Pancreas (tissue), 10 donors: ENCODE data around the gene TTC33. TPM values are rescaled to one million over a fixed set of nuclear protein-coding genes. Genes with fewer than 3 reads are reported as not detected.

Source experiments
- ATAC-seq, 4 donors: fragments of 200-7000 bp; cut with Tn5 transposase; one replicate each; pipeline versions ENCODE4 v1.8.0 to v1.9.1; 2020; ENCODE audit warnings: mild to moderate bottlenecking in 4 of 4, moderate library complexity in 4 of 4
- DNase-seq, 6 donors: peaks; one replicate each; pipeline ENCODE4 v3.0.0-alpha.2; 2020
- FAIRE-seq: peaks from 2 replicates; lab custom pipeline; 2012; peaks lifted over from hg19 to GRCh38; lab: Jason Lieb, UNC
- H3K27ac ChIP-seq, 4 donors: fragments of 200-600 bp; sonication (generic); 1 replicate in 3 of 4; 2 replicates in 1 of 4; pipeline versions ENCODE4 v1.5.0 to v1.8.0; 2020
- H3K27me3 ChIP-seq, 4 donors: fragments of 200-600 bp; one replicate each; pipeline ENCODE4 v1.8.0; 2021
- H3K36me3 ChIP-seq, 3 donors: fragments of 200-600 bp; sonication (generic) in 1 of 3; one replicate each; pipeline versions ENCODE4 v1.5.0 to v1.8.0; 2020 to 2021
- H3K4me1 ChIP-seq, 3 donors: fragments of 200-600 bp; one replicate each; pipeline ENCODE4 v1.8.0; 2021
- H3K4me3 ChIP-seq, 4 donors: fragments of 200-600 bp; sonication (generic) in 2 of 4; one replicate each; pipeline versions ENCODE4 v1.5.0 to v1.8.0; 2020 to 2021
- H3K9me3 ChIP-seq, 4 donors: fragments of 200-600 bp; one replicate each; pipeline ENCODE4 v1.8.0; 2021
- WGBS, 2 donors: extraction: QIAGEN DNeasy Blood & Tissue Kit; methylation state at CpG; one replicate each; pipeline ENCODE4 v1.1.7; 2013; 5-methylcytosine and 5-hydroxymethylcytosine counted together
- intact Hi-C, 3 donors: fragments of 100-400 bp; cut with DNase I; formaldehyde crosslinking; loops; one replicate each; pipeline versions ENCODE4 v1.11.1 to v1.14.2; 2022
- polyA plus RNA-seq, 2 donors: library from polyadenylated mRNA; stranded (reverse); fragments of 200-250 nt; gene quantifications; one replicate each; pipeline ENCODE4 v1.2.3, GENCODE V29; 2013
- total RNA-seq, 6 donors: library from RNA; stranded (reverse); fragmentation: NEBNext Ultra II Directional in 4 of 6; extraction: Animal tissue kit (Norgen Biotek cat#: 25700) in 4 of 6; gene quantifications; one replicate each; pipeline versions ENCODE4 v1.2.1 to v1.2.4, GENCODE V29; 2021 to 2023
- TF ChIP-seq, protein P1 (sequence below), 4 donors: fragments of 200-600 bp; sonication (generic) in 3 of 4; IDR thresholded peaks; one replicate each; pipeline versions ENCODE4 v1.5.0 to v1.8.0; 2021; ENCODE audit warnings: antibody characterized with exemption in 4 of 4
- donor health status: healthy with polysubstance abuse.
- donor health status: DM: no; HTN: no; CAD: no; lungs with moderate emphysema.
- donor health status: DM: no; HTN: no; CAD: no.
- donor health status: control.
- donor health status: control.
- donor health status: Bipolar disorder and iron deficiency.
- donor health status: DM: yes; HTN: yes; CAD: no.
- donor health status: DM: no; HTN: no; CAD: no.
- donor health status: DM: no; HTN: no; CAD: no.
- donor health status: DM: yes; HTN: yes; CAD: no.

The TTC33 gene
- total and polyA plus RNA-seq, 8 donors: 3.0 to 8.7 (median 5.5) TPM

GRCh38 chr5:40477856-40478546, 277.8 kb downstream of the TTC33 start:
- intact Hi-C loops: no loop called here
- H3K9me3 ChIP-seq: no peaks in the 10 kb centered on the region
- H3K4me3 ChIP-seq: no peak overlapping the region
- no peaks in the 10 kb centered on the region for H3K36me3 ChIP-seq
- ATAC-seq (no peak), DNase-seq (no peak), FAIRE-seq (no peak)
- 67 to 77% methylated on average over 8 of the region's 8 CpGs for WGBS, 2 donors
- H3K27ac ChIP-seq: no peak overlapping the region
- no peaks in the 10 kb centered on the region for H3K27me3 ChIP-seq
- H3K4me1 ChIP-seq: no peaks in the 10 kb centered on the region
- TF ChIP-seq, protein P1, sequence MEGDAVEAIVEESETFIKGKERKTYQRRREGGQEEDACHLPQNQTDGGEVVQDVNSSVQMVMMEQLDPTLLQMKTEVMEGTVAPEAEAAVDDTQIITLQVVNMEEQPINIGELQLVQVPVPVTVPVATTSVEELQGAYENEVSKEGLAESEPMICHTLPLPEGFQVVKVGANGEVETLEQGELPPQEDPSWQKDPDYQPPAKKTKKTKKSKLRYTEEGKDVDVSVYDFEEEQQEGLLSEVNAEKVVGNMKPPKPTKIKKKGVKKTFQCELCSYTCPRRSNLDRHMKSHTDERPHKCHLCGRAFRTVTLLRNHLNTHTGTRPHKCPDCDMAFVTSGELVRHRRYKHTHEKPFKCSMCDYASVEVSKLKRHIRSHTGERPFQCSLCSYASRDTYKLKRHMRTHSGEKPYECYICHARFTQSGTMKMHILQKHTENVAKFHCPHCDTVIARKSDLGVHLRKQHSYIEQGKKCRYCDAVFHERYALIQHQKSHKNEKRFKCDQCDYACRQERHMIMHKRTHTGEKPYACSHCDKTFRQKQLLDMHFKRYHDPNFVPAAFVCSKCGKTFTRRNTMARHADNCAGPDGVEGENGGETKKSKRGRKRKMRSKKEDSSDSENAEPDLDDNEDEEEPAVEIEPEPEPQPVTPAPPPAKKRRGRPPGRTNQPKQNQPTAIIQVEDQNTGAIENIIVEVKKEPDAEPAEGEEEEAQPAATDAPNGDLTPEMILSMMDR (IDR thresholded peaks at IDR 0.05): no peak

GRCh38 chr5:40475561-40475960, 280.2 kb downstream of the TTC33 start:
- DNase-seq: no peak

GRCh38 chr5:40474250-40474649, 281.5 kb downstream of the TTC33 start:
- Histone ChIP-seq H3K4me1 (no peaks in the 10 kb centered on the region), H3K27me3 (no peaks in the 10 kb centered on the region), H3K27ac (no peak overlapping the region), H3K36me3 (no peaks in the 10 kb centered on the region), H3K4me3 (no peak overlapping the region), H3K9me3 (no peaks in the 10 kb centered on the region)
- no peak for ATAC-seq
- TF ChIP-seq, protein P1 (IDR thresholded peaks at IDR 0.05): no peak
- 91 to 96% methylated on average over 2 of the region's 2 CpGs for WGBS, 2 donors
- intact Hi-C loops: no loop called here
- FAIRE-seq: no peak
- peak in 1 of 6 donors; percentile 12 for DNase-seq

More at GRCh38 chr5:40475561-40475960, 280.2 kb downstream of the TTC33 start:
- ATAC-seq (no peak), FAIRE-seq (no peak)
- Histone ChIP-seq H3K27me3 (no peaks in the 10 kb centered on the region), H3K9me3 (no peaks in the 10 kb centered on the region), H3K4me3 (no peak overlapping the region), H3K4me1 (no peaks in the 10 kb centered on the region), H3K27ac (no peak overlapping the region), H3K36me3 (no peaks in the 10 kb centered on the region)
- TF ChIP-seq, protein P1 (IDR thresholded peaks at IDR 0.05): no peak
- intact Hi-C loops: no loop called here
- WGBS, 2 donors: 81 to 91% methylated on average over 3 of the region's 3 CpGs

- ATAC-seq (no peak), FAIRE-seq (no peak), DNase-seq (no peak)
- Histone ChIP-seq H3K9me3 (no peaks in the 10 kb centered on the region), H3K27me3 (no peaks in the 10 kb centered on the region), H3K4me1 (no peaks in the 10 kb centered on the region), H3K4me3 (no peak overlapping the region), H3K36me3 (no peaks in the 10 kb centered on the region), H3K27ac (no peak overlapping the region)
- TF ChIP-seq, protein P1 (IDR thresholded peaks at IDR 0.05): no peak
- 64 to 68% methylated on average over 1 of the region's 1 CpG for WGBS, 2 donors
- intact Hi-C loops: no loop called here
These were observed 290.3 kb downstream of the TTC33 start for GRCh38 chr5:40465416-40465815.

DNA sequence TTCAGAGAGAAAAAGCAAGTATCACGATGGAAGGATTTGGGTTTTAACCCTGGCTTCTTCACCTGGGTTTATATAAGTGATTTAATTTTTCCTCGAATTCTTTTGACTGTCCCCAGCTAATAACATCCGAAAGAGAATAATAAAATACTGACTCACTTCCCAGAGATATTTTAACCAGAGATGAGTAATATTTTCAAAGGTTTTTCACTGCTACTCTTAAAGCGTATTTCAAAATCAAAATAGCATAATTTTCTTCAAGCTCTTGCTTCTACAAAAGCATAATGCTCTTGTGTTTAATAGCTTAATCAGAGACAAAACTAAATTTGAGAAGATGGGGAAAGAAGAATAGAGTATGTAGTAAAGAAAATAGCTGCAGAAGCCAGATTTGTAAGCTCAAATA, 291.2 kb downstream of the TTC33 start:
- FAIRE-seq: no peak

More for the DNA sequence above, 291.2 kb downstream of the TTC33 start:
- WGBS, 2 donors: 72 to 85% methylated on average over 4 of the region's 4 CpGs
- ATAC-seq (no peak), DNase-seq (no peak)
- H3K27ac ChIP-seq: no peak overlapping the region
- intact Hi-C loops: no loop called here
- no peaks in the 10 kb centered on the region for H3K36me3 ChIP-seq
- H3K27me3 ChIP-seq: no peaks in the 10 kb centered on the region
- no peaks in the 10 kb centered on the region for H3K9me3 ChIP-seq
- H3K4me3 ChIP-seq: no peak overlapping the region
- TF ChIP-seq, protein P1 (IDR thresholded peaks at IDR 0.05): no peak
- H3K4me1 ChIP-seq: no peaks in the 10 kb centered on the region
